ENCODE measurements around the gene CPE. TPM values are rescaled to one million over a fixed set of nuclear protein-coding genes. Genes with fewer than 3 reads are reported as not detected.

Gene CPE
- total and polyA plus RNA-seq, 10 of the 15 experiments (the other 5 are each of a cell fraction or from before 2014, with no cell fraction given): 0.05 to 0.14 TPM; not detected in 8

DNA sequence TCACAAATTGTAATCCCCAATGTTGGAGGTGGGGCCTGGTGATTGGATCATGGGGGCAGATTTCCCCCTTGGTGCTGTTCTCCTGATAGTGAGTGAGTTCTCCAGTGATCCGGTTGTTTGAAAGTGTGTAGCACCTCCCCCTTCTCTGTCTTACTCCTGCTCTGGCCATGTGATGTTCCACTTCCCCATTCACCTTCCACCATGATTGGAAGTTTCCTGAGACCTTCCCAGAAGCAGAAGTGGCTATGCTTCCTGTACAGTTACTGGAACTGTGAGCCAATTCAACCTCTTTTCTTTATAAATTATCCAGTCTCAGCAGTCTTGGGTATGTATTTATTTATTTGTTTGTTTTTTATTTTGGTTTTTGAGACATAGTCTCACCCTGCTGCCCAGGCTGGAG is 143.2 kb downstream of the CPE start:
- Histone ChIP-seq H3K27ac (ENCODE audit: control insufficient read depth, insufficient read depth) (no peak overlapping the region), H3K9me3 (replicated peaks; ENCODE audit: control insufficient read depth, insufficient read depth, low read length) (no peaks in the 10 kb centered on the region), H3K9ac (ENCODE audit: control insufficient read depth, insufficient read depth, low read length) (no peak overlapping the region), H3K27me3 (replicated peaks in 1 of 2; ENCODE audit: control insufficient read depth in 2 of 2, insufficient read depth in 2 of 2, low read length in 1 of 2) (no peaks in the 10 kb centered on the region), H3K36me3 (ENCODE audit: control insufficient read depth in 2 of 2, insufficient read depth in 2 of 2, low read length in 1 of 2) (no peaks in the 10 kb centered on the region), H3K4me3 (no peak overlapping the region), H2AFZ (ENCODE audit: control insufficient read depth, low read depth, low read length) (no peak overlapping the region), H4K20me1 (ENCODE audit: control insufficient read depth, insufficient read depth) (no peaks in the 10 kb centered on the region), H3K4me1 (ENCODE audit: control insufficient read depth, insufficient read depth, low read length) (no peaks in the 10 kb centered on the region), H3K4me2 (ENCODE audit: control insufficient read depth, insufficient read depth) (no peak overlapping the region), H3K79me2 (ENCODE audit: control insufficient read depth, insufficient read depth, low read length) (no peaks in the 10 kb centered on the region)
- CTCF ChIA-PET: interaction anchor here (0.5 kb wide), 1 partner anchor 54 kb away, joined by 3 read pairs; no protein-coding TSS in a partner anchor
- SMC1A ChIA-PET (ENCODE audit: uncharacterized antibody, unreplicated experiment): no interaction called here
- 50% methylated on average over 1 of the region's 1 CpG for WGBS (ENCODE audit: insufficient coverage, insufficient replicate concordance, low lambda C conversion rate, missing lambda C conversion rate)
- in situ Hi-C loops (cut with MboI) (no loop called here), intact Hi-C loops (cut with micrococcal nuclease; ENCODE audit: unreplicated experiment) (no loop called here)
- DNase-seq (ENCODE audit: low read depth, low spot score): no peak
- POLR2A ChIA-PET: no interaction called here
- ATAC-seq: no peak
- BruUV-seq (replicated peaks): no TSS peak
- RAD21 ChIA-PET (ENCODE audit: unreplicated experiment): no interaction called here
- FAIRE-seq: no peak
- TF ChIP-seq RUNX3 (IDR thresholded peaks at IDR 0.05; ENCODE audit: low read length) (no peak), NFIC (IDR thresholded peaks at IDR 0.05; ENCODE audit: low read depth, low read length) (no peak), IRF5 (IDR thresholded peaks at IDR 0.05; ENCODE audit: borderline replicate concordance) (no peak), TAF1 (IDR thresholded peaks at IDR 0.05; ENCODE audit: borderline replicate concordance, low read depth, low read length) (no peak), ZSCAN29 (IDR thresholded peaks at IDR 0.05) (no peak), ETV6 (conservative IDR thresholded peaks at IDR 0.05 in 1 of 2, IDR thresholded peaks at IDR 0.05 in 1 of 2; ENCODE audit: borderline replicate concordance in 1 of 2, low read depth in 1 of 2) (no peak), HDAC2 (IDR thresholded peaks at IDR 0.05) (no peak), SMAD1 (IDR thresholded peaks at IDR 0.05; ENCODE audit: low read depth, partially characterized antibody) (no peak), ZNF384 (IDR thresholded peaks at IDR 0.05; ENCODE audit: borderline replicate concordance, low read depth, low read length) (no peak), NBN (IDR thresholded peaks at IDR 0.05) (no peak), CBFB (IDR thresholded peaks at IDR 0.05; ENCODE audit: low read depth) (no peak), PRDM15 (CRISPR knock-in tag; IDR thresholded peaks at IDR 0.05) (no peak), KAT2A (conservative IDR thresholded peaks at IDR 0.05; ENCODE audit: control insufficient read depth, low read depth, low read length) (no peak), POLR2A (IDR thresholded peaks at IDR 0.05; ENCODE audit: low read depth, low read length) (no peak), MTA3 (IDR thresholded peaks at IDR 0.05; ENCODE audit: borderline replicate concordance, low read length) (no peak), NFYA (IDR thresholded peaks at IDR 0.05; ENCODE audit: borderline replicate concordance, low read depth, low read length) (no peak)
- TF ChIP-seq, protein P1, sequence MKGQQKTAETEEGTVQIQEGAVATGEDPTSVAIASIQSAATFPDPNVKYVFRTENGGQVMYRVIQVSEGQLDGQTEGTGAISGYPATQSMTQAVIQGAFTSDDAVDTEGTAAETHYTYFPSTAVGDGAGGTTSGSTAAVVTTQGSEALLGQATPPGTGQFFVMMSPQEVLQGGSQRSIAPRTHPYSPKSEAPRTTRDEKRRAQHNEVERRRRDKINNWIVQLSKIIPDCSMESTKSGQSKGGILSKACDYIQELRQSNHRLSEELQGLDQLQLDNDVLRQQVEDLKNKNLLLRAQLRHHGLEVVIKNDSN (IDR thresholded peaks at IDR 0.05; ENCODE audit: borderline replicate concordance, extremely low read length, insufficient read depth, low read depth, low read length): no peak
- TF ChIP-seq, protein P2, sequence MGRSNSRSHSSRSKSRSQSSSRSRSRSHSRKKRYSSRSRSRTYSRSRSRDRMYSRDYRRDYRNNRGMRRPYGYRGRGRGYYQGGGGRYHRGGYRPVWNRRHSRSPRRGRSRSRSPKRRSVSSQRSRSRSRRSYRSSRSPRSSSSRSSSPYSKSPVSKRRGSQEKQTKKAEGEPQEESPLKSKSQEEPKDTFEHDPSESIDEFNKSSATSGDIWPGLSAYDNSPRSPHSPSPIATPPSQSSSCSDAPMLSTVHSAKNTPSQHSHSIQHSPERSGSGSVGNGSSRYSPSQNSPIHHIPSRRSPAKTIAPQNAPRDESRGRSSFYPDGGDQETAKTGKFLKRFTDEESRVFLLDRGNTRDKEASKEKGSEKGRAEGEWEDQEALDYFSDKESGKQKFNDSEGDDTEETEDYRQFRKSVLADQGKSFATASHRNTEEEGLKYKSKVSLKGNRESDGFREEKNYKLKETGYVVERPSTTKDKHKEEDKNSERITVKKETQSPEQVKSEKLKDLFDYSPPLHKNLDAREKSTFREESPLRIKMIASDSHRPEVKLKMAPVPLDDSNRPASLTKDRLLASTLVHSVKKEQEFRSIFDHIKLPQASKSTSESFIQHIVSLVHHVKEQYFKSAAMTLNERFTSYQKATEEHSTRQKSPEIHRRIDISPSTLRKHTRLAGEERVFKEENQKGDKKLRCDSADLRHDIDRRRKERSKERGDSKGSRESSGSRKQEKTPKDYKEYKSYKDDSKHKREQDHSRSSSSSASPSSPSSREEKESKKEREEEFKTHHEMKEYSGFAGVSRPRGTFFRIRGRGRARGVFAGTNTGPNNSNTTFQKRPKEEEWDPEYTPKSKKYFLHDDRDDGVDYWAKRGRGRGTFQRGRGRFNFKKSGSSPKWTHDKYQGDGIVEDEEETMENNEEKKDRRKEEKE (IDR thresholded peaks at IDR 0.05): no peak

Measured in GM12878 (cell line).